ENCODE results near the gene ASCC3. TPM values are rescaled to one million over a fixed set of nuclear protein-coding genes. Genes with fewer than 3 reads are reported as not detected.

The ASCC3 gene
- total and polyA plus RNA-seq, 2 experiments from 2014 or later, result 92.9 to 129 TPM

DNA sequence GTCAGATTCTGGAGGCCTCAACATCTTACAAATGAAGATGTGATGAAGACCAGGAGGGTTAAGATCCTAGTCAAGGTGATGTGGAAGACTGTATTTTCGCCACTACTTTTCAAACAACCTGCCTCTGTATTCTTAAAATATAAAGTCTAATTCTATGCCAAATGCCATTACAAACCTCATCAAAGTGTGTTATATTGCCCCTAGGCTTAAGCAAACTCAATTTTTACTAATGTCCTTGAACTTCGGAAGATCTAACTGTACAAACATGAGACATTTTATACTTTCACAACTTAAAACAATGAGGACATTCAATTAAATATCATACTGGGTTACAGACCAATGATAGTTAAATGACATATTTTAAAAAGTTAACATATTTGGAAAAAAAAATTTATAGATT is 19.1 kb downstream of the ASCC3 start:
- no peaks in the 10 kb centered on the region; the same call in 1 of the 2 replicates for H4K20me1 ChIP-seq (replicated peaks; ENCODE audit: insufficient read depth)
- H3K79me2 ChIP-seq (replicated peaks; ENCODE audit: insufficient read depth), result 0 out of 2 replicates have a peak, but pooled peaks cover 6% of the 10 kb centered on the region

More for the DNA sequence above, 19.1 kb downstream of the ASCC3 start:
- Mint-ChIP-seq H3K4me3 (no peak overlapping the region), H3K4me1 (no peaks in the 10 kb centered on the region), H3K9me3 (no peaks in the 10 kb centered on the region), H3K27me3 (ENCODE audit: insufficient read depth, low read depth, poor library complexity) (no peaks in the 10 kb centered on the region), H3K27ac (no peak overlapping the region), H3K36me3 (ENCODE audit: low read depth) (peaks cover 34% of the 10 kb centered on the region)
- ATAC-seq (no peak), DNase-seq (ENCODE audit: low spot score) (no peak)
- Histone ChIP-seq H3K36me3 (ENCODE audit: insufficient read depth) (peaks cover 10% of the 10 kb centered on the region; the same call in 1 of the 2 replicates), H3K27me3 (ENCODE audit: insufficient read depth) (no peaks in the 10 kb centered on the region), H2AFZ (no peak overlapping the region), H3K27ac (ENCODE audit: low read depth) (no peak overlapping the region), H3K4me2 (no peak overlapping the region), H3K4me1 (ENCODE audit: insufficient read depth) (no peaks in the 10 kb centered on the region), H3K4me3 (no peak overlapping the region), H3F3A (replicated peaks; ENCODE audit: low read depth) (no peaks in the 10 kb centered on the region), H3K9me2 (ENCODE audit: insufficient read depth) (no peaks in the 10 kb centered on the region)
- TF ChIP-seq EZH2 (IDR thresholded peaks at IDR 0.05; ENCODE audit: low read depth, unreplicated experiment), result no peak
- TF ChIP-seq EZH2phosphoT487 (IDR thresholded peaks at IDR 0.05; ENCODE audit: unreplicated experiment), result no peak
- TF ChIP-seq, protein P1, sequence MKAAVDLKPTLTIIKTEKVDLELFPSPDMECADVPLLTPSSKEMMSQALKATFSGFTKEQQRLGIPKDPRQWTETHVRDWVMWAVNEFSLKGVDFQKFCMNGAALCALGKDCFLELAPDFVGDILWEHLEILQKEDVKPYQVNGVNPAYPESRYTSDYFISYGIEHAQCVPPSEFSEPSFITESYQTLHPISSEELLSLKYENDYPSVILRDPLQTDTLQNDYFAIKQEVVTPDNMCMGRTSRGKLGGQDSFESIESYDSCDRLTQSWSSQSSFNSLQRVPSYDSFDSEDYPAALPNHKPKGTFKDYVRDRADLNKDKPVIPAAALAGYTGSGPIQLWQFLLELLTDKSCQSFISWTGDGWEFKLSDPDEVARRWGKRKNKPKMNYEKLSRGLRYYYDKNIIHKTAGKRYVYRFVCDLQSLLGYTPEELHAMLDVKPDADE (IDR thresholded peaks at IDR 0.05), result no peak
- no peak for TF ChIP-seq ZNF114 (CRISPR knock-in tag; IDR thresholded peaks at IDR 0.05)
- TF ChIP-seq, protein P2, sequence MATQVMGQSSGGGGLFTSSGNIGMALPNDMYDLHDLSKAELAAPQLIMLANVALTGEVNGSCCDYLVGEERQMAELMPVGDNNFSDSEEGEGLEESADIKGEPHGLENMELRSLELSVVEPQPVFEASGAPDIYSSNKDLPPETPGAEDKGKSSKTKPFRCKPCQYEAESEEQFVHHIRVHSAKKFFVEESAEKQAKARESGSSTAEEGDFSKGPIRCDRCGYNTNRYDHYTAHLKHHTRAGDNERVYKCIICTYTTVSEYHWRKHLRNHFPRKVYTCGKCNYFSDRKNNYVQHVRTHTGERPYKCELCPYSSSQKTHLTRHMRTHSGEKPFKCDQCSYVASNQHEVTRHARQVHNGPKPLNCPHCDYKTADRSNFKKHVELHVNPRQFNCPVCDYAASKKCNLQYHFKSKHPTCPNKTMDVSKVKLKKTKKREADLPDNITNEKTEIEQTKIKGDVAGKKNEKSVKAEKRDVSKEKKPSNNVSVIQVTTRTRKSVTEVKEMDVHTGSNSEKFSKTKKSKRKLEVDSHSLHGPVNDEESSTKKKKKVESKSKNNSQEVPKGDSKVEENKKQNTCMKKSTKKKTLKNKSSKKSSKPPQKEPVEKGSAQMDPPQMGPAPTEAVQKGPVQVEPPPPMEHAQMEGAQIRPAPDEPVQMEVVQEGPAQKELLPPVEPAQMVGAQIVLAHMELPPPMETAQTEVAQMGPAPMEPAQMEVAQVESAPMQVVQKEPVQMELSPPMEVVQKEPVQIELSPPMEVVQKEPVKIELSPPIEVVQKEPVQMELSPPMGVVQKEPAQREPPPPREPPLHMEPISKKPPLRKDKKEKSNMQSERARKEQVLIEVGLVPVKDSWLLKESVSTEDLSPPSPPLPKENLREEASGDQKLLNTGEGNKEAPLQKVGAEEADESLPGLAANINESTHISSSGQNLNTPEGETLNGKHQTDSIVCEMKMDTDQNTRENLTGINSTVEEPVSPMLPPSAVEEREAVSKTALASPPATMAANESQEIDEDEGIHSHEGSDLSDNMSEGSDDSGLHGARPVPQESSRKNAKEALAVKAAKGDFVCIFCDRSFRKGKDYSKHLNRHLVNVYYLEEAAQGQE (IDR thresholded peaks at IDR 0.05; ENCODE audit: unreplicated experiment), result no peak
- TF ChIP-seq CREB1 (CRISPR knock-in tag; IDR thresholded peaks at IDR 0.05; ENCODE audit: low read depth), result no peak
- no peak for TF ChIP-seq STAT1 (IDR thresholded peaks at IDR 0.05; ENCODE audit: unreplicated experiment)
- TF ChIP-seq, protein P3, sequence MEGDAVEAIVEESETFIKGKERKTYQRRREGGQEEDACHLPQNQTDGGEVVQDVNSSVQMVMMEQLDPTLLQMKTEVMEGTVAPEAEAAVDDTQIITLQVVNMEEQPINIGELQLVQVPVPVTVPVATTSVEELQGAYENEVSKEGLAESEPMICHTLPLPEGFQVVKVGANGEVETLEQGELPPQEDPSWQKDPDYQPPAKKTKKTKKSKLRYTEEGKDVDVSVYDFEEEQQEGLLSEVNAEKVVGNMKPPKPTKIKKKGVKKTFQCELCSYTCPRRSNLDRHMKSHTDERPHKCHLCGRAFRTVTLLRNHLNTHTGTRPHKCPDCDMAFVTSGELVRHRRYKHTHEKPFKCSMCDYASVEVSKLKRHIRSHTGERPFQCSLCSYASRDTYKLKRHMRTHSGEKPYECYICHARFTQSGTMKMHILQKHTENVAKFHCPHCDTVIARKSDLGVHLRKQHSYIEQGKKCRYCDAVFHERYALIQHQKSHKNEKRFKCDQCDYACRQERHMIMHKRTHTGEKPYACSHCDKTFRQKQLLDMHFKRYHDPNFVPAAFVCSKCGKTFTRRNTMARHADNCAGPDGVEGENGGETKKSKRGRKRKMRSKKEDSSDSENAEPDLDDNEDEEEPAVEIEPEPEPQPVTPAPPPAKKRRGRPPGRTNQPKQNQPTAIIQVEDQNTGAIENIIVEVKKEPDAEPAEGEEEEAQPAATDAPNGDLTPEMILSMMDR (conservative IDR thresholded peaks at IDR 0.05; ENCODE audit: low read depth in 2 of 2), result no peak
- no peak for TF ChIP-seq POLR2AphosphoS5 (IDR thresholded peaks at IDR 0.05; ENCODE audit: low read depth)
- no peak for TF ChIP-seq NANOG (IDR thresholded peaks at IDR 0.05; ENCODE audit: borderline replicate concordance)
- TF ChIP-seq, protein P4, sequence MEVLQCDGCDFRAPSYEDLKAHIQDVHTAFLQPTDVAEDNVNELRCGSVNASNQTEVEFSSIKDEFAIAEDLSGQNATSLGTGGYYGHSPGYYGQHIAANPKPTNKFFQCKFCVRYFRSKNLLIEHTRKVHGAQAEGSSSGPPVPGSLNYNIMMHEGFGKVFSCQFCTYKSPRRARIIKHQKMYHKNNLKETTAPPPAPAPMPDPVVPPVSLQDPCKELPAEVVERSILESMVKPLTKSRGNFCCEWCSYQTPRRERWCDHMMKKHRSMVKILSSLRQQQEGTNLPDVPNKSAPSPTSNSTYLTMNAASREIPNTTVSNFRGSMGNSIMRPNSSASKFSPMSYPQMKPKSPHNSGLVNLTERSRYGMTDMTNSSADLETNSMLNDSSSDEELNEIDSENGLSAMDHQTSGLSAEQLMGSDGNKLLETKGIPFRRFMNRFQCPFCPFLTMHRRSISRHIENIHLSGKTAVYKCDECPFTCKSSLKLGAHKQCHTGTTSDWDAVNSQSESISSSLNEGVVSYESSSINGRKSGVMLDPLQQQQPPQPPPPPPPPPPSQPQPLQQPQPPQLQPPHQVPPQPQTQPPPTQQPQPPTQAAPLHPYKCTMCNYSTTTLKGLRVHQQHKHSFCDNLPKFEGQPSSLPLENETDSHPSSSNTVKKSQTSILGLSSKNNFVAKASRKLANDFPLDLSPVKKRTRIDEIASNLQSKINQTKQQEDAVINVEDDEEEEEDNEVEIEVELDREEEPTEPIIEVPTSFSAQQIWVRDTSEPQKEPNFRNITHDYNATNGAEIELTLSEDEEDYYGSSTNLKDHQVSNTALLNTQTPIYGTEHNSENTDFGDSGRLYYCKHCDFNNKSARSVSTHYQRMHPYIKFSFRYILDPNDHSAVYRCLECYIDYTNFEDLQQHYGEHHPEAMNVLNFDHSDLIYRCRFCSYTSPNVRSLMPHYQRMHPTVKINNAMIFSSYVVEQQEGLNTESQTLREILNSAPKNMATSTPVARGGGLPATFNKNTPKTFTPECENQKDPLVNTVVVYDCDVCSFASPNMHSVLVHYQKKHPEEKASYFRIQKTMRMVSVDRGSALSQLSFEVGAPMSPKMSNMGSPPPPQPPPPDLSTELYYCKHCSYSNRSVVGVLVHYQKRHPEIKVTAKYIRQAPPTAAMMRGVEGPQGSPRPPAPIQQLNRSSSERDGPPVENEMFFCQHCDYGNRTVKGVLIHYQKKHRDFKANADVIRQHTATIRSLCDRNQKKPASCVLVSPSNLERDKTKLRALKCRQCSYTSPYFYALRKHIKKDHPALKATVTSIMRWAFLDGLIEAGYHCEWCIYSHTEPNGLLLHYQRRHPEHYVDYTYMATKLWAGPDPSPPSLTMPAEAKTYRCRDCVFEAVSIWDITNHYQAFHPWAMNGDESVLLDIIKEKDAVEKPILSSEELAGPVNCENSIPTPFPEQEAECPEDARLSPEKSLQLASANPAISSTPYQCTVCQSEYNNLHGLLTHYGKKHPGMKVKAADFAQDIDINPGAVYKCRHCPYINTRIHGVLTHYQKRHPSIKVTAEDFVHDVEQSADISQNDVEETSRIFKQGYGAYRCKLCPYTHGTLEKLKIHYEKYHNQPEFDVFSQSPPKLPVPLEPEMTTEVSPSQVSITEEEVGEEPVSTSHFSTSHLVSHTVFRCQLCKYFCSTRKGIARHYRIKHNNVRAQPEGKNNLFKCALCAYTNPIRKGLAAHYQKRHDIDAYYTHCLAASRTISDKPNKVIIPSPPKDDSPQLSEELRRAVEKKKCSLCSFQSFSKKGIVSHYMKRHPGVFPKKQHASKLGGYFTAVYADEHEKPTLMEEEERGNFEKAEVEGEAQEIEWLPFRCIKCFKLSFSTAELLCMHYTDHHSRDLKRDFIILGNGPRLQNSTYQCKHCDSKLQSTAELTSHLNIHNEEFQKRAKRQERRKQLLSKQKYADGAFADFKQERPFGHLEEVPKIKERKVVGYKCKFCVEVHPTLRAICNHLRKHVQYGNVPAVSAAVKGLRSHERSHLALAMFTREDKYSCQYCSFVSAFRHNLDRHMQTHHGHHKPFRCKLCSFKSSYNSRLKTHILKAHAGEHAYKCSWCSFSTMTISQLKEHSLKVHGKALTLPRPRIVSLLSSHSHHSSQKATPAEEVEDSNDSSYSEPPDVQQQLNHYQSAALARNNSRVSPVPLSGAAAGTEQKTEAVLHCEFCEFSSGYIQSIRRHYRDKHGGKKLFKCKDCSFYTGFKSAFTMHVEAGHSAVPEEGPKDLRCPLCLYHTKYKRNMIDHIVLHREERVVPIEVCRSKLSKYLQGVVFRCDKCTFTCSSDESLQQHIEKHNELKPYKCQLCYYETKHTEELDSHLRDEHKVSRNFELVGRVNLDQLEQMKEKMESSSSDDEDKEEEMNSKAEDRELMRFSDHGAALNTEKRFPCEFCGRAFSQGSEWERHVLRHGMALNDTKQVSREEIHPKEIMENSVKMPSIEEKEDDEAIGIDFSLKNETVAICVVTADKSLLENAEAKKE (CRISPR knock-in tag; IDR thresholded peaks at IDR 0.05), result no peak
- TF ChIP-seq ZNF331 (CRISPR knock-in tag; IDR thresholded peaks at IDR 0.05; ENCODE audit: low read depth), result no peak
- TF ChIP-seq JUNB (IDR thresholded peaks at IDR 0.05; ENCODE audit: unreplicated experiment), result no peak

Measured in GM23338 (cell line).